K562 (cell line): ENCODE data around the gene DARS2. TPM values are rescaled to one million over a fixed set of nuclear protein-coding genes. Genes with fewer than 3 reads are reported as not detected.

Experiments
- BRD9 ChIP-seq: fragments of 450-650 bp; IDR thresholded peaks from 2 replicates; pipeline ENCODE4 v1.6.1; 2018; ENCODE audit warnings: low read depth; ENCODE audit not compliant: partially characterized antibody
- DEAF1 ChIP-seq: fragments of 450-650 bp; formaldehyde crosslinking; IDR thresholded peaks from 2 replicates; pipeline ENCODE4 v1.4.0; 2020; ENCODE audit warnings: mild to moderate bottlenecking, moderate library complexity
- E2F6 ChIP-seq, 2 experiments: IDR thresholded peaks; 2 replicates each; pipeline ENCODE4 v1.6.1; 2011; ENCODE audit warnings: borderline replicate concordance in 1 of 2, control low read depth in 1 of 2, low read depth in 1 of 2, low read length in 1 of 2, mild to moderate bottlenecking in 1 of 2, mixed read lengths in 1 of 2, moderate library complexity in 1 of 2; ENCODE audit not compliant: insufficient read depth in 1 of 2, insufficient read length in 1 of 2, poor library complexity in 1 of 2, severe bottlenecking in 1 of 2; ENCODE audit errors: extremely low read depth in 1 of 2
- EHMT2 ChIP-seq: fragments of 450-650 bp; IDR thresholded peaks from 2 replicates; pipeline ENCODE4 v1.6.1; 2018; ENCODE audit warnings: antibody characterized with exemption
- ELF2 ChIP-seq: fragments of 250-450 bp; sonication (Bioruptor Pico); IDR thresholded peaks from 2 replicates; pipeline ENCODE4 v1.5.0; 2021; ENCODE audit warnings: mild to moderate bottlenecking
- GMEB1 ChIP-seq: fragments of 250-450 bp; sonication (Bioruptor Pico); IDR thresholded peaks from 2 replicates; pipeline ENCODE4 v1.4.0; 2020; ENCODE audit warnings: mild to moderate bottlenecking
- KDM5B ChIP-seq: fragments of 200-600 bp; sonication (generic); IDR thresholded peaks from 2 replicates; pipeline ENCODE4 v1.6.1; 2012; ENCODE audit warnings: low read depth, mild to moderate bottlenecking, moderate library complexity, low read length, control low read depth, inconsistent platforms; ENCODE audit not compliant: insufficient replicate concordance
- NR3C1 ChIP-seq: sonication (generic); formaldehyde crosslinking; IDR thresholded peaks from 2 replicates; pipeline ENCODE4 v1.8.1; 2022; ENCODE audit warnings: missing genetic modification reagents
- SNRNP70 ChIP-seq: fragments of 200-400 bp; formaldehyde crosslinking; optimal IDR thresholded peaks from 2 replicates; pipeline ENCODE3; 2017; ENCODE audit warnings: low read depth, low read length
- ZNF280B ChIP-seq: fragments of 250-450 bp; sonication (Bioruptor Pico); IDR thresholded peaks from 2 replicates; pipeline ENCODE4 v1.5.1; 2021; ENCODE audit warnings: mild to moderate bottlenecking
- ZNF655 ChIP-seq: fragments of 250-450 bp; sonication (Bioruptor Pico); IDR thresholded peaks from 2 replicates; pipeline ENCODE4 v1.5.0; 2021
- ZNF717 ChIP-seq: fragments of 250-450 bp; sonication (Bioruptor Pico); IDR thresholded peaks from 2 replicates; pipeline ENCODE4 v1.5.0; 2021
- polyA plus RNA-seq, 8 experiments: library from polyadenylated mRNA; depleted of rRNA in 4 of 8; stranded (reverse) in 5 of 8; unstranded in 3 of 8; fragments of >200 nt; fragmentation: Nextera tagmentation in 2 of 8; fragmentation: Illumina TruSeq in 1 of 8; extraction: Ambion mirVana in 2 of 8; extraction: Trizol in 1 of 8; gene quantifications; 2 replicates each; pipeline versions ENCODE4 v1.2.1 to v1.2.3, GENCODE V29; 2011 to 2014; ENCODE audit warnings: inconsistent platforms in 1 of 8, missing spikeins in 1 of 8
- total RNA-seq, 7 experiments: library from RNA; depleted of rRNA in 6 of 7; stranded (reverse); fragments of >200 nt in 6 of 7; fragmentation: Illumina TruSeq in 2 of 7; extraction: Trizol in 2 of 7; gene quantifications; 2 replicates each; pipeline versions ENCODE4 v1.2.1 to v1.2.3, GENCODE V29; 2011 to 2021; ENCODE audit warnings: low replicate concordance in 1 of 7
- TF ChIP-seq, protein P1 (sequence below): IDR thresholded peaks from 2 replicates; pipeline ENCODE4 v1.6.1; 2012; ENCODE audit warnings: low read depth, low read length, improper control_type of control experiment, borderline replicate concordance
- TF ChIP-seq, protein P2 (sequence below): sonication (generic); formaldehyde crosslinking; IDR thresholded peaks from 2 replicates; pipeline ENCODE4 v1.8.1; 2022; ENCODE audit warnings: missing genetic modification reagents

DARS2 gene
- total and polyA plus RNA-seq, 9 of the 15 experiments (the other 6 are each of a cell fraction or from before 2014, with no cell fraction given): 36.4 to 96.7 (median 68.6) TPM

DNA sequence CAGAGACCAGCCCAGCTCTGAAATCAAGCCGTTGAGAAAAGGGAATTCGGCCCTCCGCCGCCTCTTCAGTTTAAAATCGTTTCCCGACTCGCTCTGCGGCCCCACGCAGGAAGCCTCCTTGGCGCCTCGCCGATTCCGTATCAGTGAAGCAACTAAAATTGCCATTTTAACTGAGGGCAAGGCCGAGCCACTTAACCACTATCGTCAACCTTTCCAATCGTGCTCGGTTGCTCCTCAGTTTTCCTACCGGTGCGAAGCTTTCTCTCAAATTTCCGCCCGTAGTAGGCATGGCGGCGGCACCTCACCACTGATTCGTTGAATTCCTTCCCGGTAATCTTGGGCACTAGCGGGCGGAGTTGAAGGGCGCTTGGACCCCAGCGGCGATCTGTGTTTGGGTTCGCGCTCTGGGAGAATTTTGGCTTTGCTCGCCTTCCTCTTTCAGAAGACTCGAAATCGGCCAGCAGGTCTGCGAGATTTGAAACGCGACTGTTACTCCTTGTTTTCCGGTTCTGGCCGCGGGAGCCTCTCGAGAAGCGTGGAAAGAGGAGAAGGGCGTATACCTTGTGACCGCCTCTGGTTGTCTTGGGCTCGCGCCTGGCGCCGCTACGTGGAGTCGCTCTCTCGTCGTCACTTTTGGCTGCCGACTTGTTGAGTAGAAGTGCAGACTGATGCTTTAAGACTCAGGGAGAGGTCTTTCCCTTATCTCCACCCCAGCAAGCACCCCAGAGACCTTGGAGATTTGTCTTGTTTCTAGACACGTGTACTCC is at the start of gene DARS2, which contains the start of gene CENPL (continued):
- peak; percentile 95 for TF ChIP-seq KDM5B
- no peak for TF ChIP-seq ZNF717 (CRISPR knock-in tag)
- no peak for TF ChIP-seq SNRNP70
- TF ChIP-seq DEAF1 (CRISPR knock-in tag): no peak
- peak; percentile 97 for TF ChIP-seq BRD9
- no peak for TF ChIP-seq ZNF280B (CRISPR knock-in tag)
- TF ChIP-seq E2F6 (IDR thresholded peaks at IDR 0.05; ENCODE audit: borderline replicate concordance in 1 of 2, extremely low read depth in 1 of 2, insufficient read depth in 1 of 2, insufficient read length in 1 of 2, low read depth in 1 of 2, low read length in 1 of 2, poor library complexity in 1 of 2, severe bottlenecking in 1 of 2): peak in 1 of 2 experiments; percentile 33
- no peak for TF ChIP-seq NR3C1 (CRISPR knock-in tag)
- TF ChIP-seq, protein P1, sequence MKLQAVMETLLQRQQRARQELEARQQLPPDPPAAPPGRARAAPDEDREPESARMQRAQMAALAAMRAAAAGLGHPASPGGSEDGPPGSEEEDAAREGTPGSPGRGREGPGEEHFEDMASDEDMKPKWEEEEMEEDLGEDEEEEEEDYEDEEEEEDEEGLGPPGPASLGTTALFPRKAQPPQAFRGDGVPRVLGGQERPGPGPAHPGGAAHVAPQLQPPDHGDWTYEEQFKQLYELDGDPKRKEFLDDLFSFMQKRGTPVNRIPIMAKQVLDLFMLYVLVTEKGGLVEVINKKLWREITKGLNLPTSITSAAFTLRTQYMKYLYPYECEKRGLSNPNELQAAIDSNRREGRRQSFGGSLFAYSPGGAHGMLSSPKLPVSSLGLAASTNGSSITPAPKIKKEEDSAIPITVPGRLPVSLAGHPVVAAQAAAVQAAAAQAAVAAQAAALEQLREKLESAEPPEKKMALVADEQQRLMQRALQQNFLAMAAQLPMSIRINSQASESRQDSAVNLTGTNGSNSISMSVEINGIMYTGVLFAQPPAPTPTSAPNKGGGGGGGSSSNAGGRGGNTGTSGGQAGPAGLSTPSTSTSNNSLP: no peak
- TF ChIP-seq EHMT2: peak; percentile 31; the same call in 1 of the 2 replicates
- TF ChIP-seq GMEB1 (CRISPR knock-in tag): peak; percentile 80
- TF ChIP-seq ELF2 (CRISPR knock-in tag): peak; percentile 100
- TF ChIP-seq, protein P2, sequence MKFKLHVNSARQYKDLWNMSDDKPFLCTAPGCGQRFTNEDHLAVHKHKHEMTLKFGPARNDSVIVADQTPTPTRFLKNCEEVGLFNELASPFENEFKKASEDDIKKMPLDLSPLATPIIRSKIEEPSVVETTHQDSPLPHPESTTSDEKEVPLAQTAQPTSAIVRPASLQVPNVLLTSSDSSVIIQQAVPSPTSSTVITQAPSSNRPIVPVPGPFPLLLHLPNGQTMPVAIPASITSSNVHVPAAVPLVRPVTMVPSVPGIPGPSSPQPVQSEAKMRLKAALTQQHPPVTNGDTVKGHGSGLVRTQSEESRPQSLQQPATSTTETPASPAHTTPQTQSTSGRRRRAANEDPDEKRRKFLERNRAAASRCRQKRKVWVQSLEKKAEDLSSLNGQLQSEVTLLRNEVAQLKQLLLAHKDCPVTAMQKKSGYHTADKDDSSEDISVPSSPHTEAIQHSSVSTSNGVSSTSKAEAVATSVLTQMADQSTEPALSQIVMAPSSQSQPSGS: no peak
- TF ChIP-seq ZNF655 (CRISPR knock-in tag): no peak
